HG02623 (cell line): ENCODE measurements around the gene OAT.
"Not testable (repeated sequence)": the region's sequence is repeated elsewhere in the genome, so short reads cannot be mapped to it uniquely, and the experiment has no call there.

Source experiments
- ATAC-seq: cut with Tn5 transposase; IDR thresholded peaks from one replicate; pipeline ENCODE4 v1.9.1; 2021; ENCODE audit warnings: moderate library complexity; ENCODE audit not compliant: unreplicated experiment

Gene OAT

GRCh38 chr10:124447751-124448466 is 29.2 kb upstream of the OAT start:
- ATAC-seq, result no peak

GRCh38 chr10:124446830-124447750 is 28.4 kb upstream of the OAT start:
- no peak for ATAC-seq

GRCh38 chr10:124441694-124442093 is 23.0 kb upstream of the OAT start:
- not testable (repeated sequence) for ATAC-seq

- ATAC-seq, result no peak
These were observed 17.5 kb upstream of the OAT start for GRCh38 chr10:124436191-124436638.

- ATAC-seq, result not testable (repeated sequence)
These were observed 17.0 kb upstream of the OAT start for GRCh38 chr10:124435683-124436082.

GRCh38 chr10:124433461-124433860 is 14.7 kb upstream of the OAT start:
- no peak for ATAC-seq

GRCh38 chr10:124430077-124430476 is 11.4 kb upstream of the OAT start:
- ATAC-seq, result no peak

GRCh38 chr10:124429576-124429975 is 10.9 kb upstream of the OAT start:
- ATAC-seq, result no peak

GRCh38 chr10:124428207-124428777 is 9.6 kb upstream of the OAT start:
- no peak for ATAC-seq

- no peak for ATAC-seq
These were observed 6.7 kb upstream of the OAT start for GRCh38 chr10:124425227-124425962.

- no peak for ATAC-seq
These were observed 5.1 kb upstream of the OAT start for GRCh38 chr10:124423813-124424212.

- no peak for ATAC-seq
These were observed 4.0 kb upstream of the OAT start for GRCh38 chr10:124422742-124423141.

- ATAC-seq, result no peak
These were observed 1.5 kb upstream of the OAT start for GRCh38 chr10:124420254-124420653.

- no peak for ATAC-seq
These were observed 912 bp upstream of the OAT start for GRCh38 chr10:124419635-124420034.

- ATAC-seq, result peak; percentile 15
These were observed 613 bp downstream of the OAT start for GRCh38 chr10:124417895-124418725.

- no peak for ATAC-seq
These were observed 2.0 kb downstream of the OAT start for GRCh38 chr10:124416733-124417132.

- no peak for ATAC-seq
These were observed 3.5 kb downstream of the OAT start for GRCh38 chr10:124415210-124415609.

GRCh38 chr10:124414076-124414475 is 4.6 kb downstream of the OAT start:
- no peak for ATAC-seq

GRCh38 chr10:124409696-124410095 is 9.0 kb downstream of the OAT start:
- ATAC-seq, result no peak

GRCh38 chr10:124408357-124408756 is 10.4 kb downstream of the OAT start:
- no peak for ATAC-seq
